HepG2 (cell line): ENCODE data around the gene MRPL54. TPM values are rescaled to one million over a fixed set of nuclear protein-coding genes. Genes with fewer than 3 reads are reported as not detected.
A peak's percentile ranks its signal among the peaks of the same experiment; 100 is the strongest.

Experiments used
- HBP1 ChIP-seq: IDR thresholded peaks from 2 replicates; pipeline ENCODE4 v1.6.1; 2016; ENCODE audit warnings: low read depth, control low read depth
- HDAC1 ChIP-seq: sonication (generic); formaldehyde crosslinking; IDR thresholded peaks from 2 replicates; pipeline ENCODE4 v1.5.1; 2020; ENCODE audit warnings: mild to moderate bottlenecking, missing genetic modification reagents
- MAFK ChIP-seq, 2 experiments: IDR thresholded peaks in 1 of 2; conservative IDR thresholded peaks in 1 of 2; 2 replicates each; pipeline ENCODE4 v1.6.1; 2011; ENCODE audit warnings: improper control_type of control experiment in 2 of 2, low read length in 2 of 2
- NBN ChIP-seq: fragments of 450-650 bp; conservative IDR thresholded peaks from 2 replicates; pipeline ENCODE4 v1.6.1; 2017
- NR2F6 ChIP-seq, 2 experiments: IDR thresholded peaks; 2 replicates each; pipeline ENCODE4 v1.6.1; 2016; ENCODE audit warnings: antibody characterized with exemption in 1 of 2, mild to moderate bottlenecking in 1 of 2
- NRL ChIP-seq: sonication (generic); formaldehyde crosslinking; IDR thresholded peaks from 2 replicates; pipeline ENCODE4 v1.5.0; 2020; ENCODE audit warnings: missing genetic modification reagents, mild to moderate bottlenecking, moderate library complexity, borderline replicate concordance
- SYNCRIP ChIP-seq: fragments of 200-400 bp; formaldehyde crosslinking; IDR thresholded peaks from 2 replicates; pipeline ENCODE4 v1.6.1; 2018; ENCODE audit warnings: mild to moderate bottlenecking, low read depth, low read length; ENCODE audit not compliant: insufficient read depth
- TRIM24 ChIP-seq: sonication (generic); formaldehyde crosslinking; IDR thresholded peaks from 2 replicates; pipeline ENCODE4 v1.8.0; 2022; ENCODE audit warnings: mild to moderate bottlenecking, missing genetic modification reagents
- YY1 ChIP-seq: IDR thresholded peaks from 2 replicates; pipeline ENCODE4 v1.6.1; 2011; ENCODE audit warnings: low read length, low read depth, moderate library complexity, mild to moderate bottlenecking; ENCODE audit not compliant: insufficient read depth, insufficient replicate concordance
- ZFY ChIP-seq: sonication (generic); formaldehyde crosslinking; IDR thresholded peaks from 2 replicates; pipeline ENCODE4 v1.4.0; 2020; ENCODE audit warnings: missing genetic modification reagents
- ZNF142 ChIP-seq: sonication (generic); formaldehyde crosslinking; IDR thresholded peaks from 2 replicates; pipeline ENCODE4 v1.4.0; 2020; ENCODE audit warnings: missing genetic modification reagents
- ZNF17 ChIP-seq: sonication (generic); formaldehyde crosslinking; IDR thresholded peaks from 2 replicates; pipeline ENCODE4 v1.5.0; 2020; ENCODE audit warnings: mild to moderate bottlenecking, missing genetic modification reagents
- ZNF180 ChIP-seq: sonication (generic); formaldehyde crosslinking; IDR thresholded peaks from 2 replicates; pipeline ENCODE4 v1.4.0; 2020; ENCODE audit warnings: low read depth, missing genetic modification reagents, borderline replicate concordance
- ZNF354B ChIP-seq: sonication (generic); formaldehyde crosslinking; IDR thresholded peaks from 2 replicates; pipeline ENCODE4 v1.8.0; 2022; ENCODE audit warnings: mild to moderate bottlenecking, missing genetic modification reagents
- ZNF367 ChIP-seq: sonication (generic); formaldehyde crosslinking; IDR thresholded peaks from 2 replicates; pipeline ENCODE4 v1.4.0; 2020; ENCODE audit warnings: missing genetic modification reagents, borderline replicate concordance
- ZNF44 ChIP-seq: sonication (generic); formaldehyde crosslinking; IDR thresholded peaks from 2 replicates; pipeline ENCODE4 v1.5.1; 2020; ENCODE audit warnings: mild to moderate bottlenecking, missing genetic modification reagents
- ZNF441 ChIP-seq: sonication (generic); formaldehyde crosslinking; IDR thresholded peaks from 2 replicates; pipeline ENCODE4 v1.7.0; 2021; ENCODE audit warnings: missing genetic modification reagents, borderline replicate concordance
- ZNF468 ChIP-seq: sonication (generic); formaldehyde crosslinking; IDR thresholded peaks from 2 replicates; pipeline ENCODE4 v1.8.0; 2022; ENCODE audit warnings: mild to moderate bottlenecking, moderate library complexity, missing genetic modification reagents
- ZNF484 ChIP-seq: sonication (generic); formaldehyde crosslinking; IDR thresholded peaks from 2 replicates; pipeline ENCODE4 v1.5.1; 2020; ENCODE audit warnings: mild to moderate bottlenecking, low read depth, missing genetic modification reagents, borderline replicate concordance
- polyA plus RNA-seq, 8 experiments: library from polyadenylated mRNA; depleted of rRNA in 3 of 8; stranded (reverse) in 7 of 8; unstranded in 1 of 8; fragments of >200 nt; fragmentation: Illumina TruSeq in 4 of 8; extraction: Trizol in 4 of 8; gene quantifications; 2 replicates each; pipeline versions ENCODE4 v1.2.1 to v1.2.3, GENCODE V29; 2011 to 2016; ENCODE audit warnings: low read depth in 4 of 8, missing spikeins in 1 of 8, mixed read lengths in 1 of 8; ENCODE audit not compliant: insufficient read depth in 1 of 8
- total RNA-seq, 5 experiments: library from RNA; depleted of rRNA; stranded (reverse); fragments of >200 nt; fragmentation: Illumina TruSeq; extraction: Trizol; gene quantifications; 2 replicates each; pipeline ENCODE4 v1.2.3, GENCODE V29; 2016; ENCODE audit warnings: low read depth in 1 of 5
- TF ChIP-seq, protein P1 (sequence below): sonication (generic); formaldehyde crosslinking; IDR thresholded peaks from 2 replicates; pipeline ENCODE4 v1.4.0; 2020; ENCODE audit warnings: missing genetic modification reagents, borderline replicate concordance

The MRPL54 gene
- total and polyA plus RNA-seq, 2 of the 13 experiments (the other 11 are each of a cell fraction or from before 2014, with no cell fraction given), result 36.8 to 66.9 TPM

DNA sequence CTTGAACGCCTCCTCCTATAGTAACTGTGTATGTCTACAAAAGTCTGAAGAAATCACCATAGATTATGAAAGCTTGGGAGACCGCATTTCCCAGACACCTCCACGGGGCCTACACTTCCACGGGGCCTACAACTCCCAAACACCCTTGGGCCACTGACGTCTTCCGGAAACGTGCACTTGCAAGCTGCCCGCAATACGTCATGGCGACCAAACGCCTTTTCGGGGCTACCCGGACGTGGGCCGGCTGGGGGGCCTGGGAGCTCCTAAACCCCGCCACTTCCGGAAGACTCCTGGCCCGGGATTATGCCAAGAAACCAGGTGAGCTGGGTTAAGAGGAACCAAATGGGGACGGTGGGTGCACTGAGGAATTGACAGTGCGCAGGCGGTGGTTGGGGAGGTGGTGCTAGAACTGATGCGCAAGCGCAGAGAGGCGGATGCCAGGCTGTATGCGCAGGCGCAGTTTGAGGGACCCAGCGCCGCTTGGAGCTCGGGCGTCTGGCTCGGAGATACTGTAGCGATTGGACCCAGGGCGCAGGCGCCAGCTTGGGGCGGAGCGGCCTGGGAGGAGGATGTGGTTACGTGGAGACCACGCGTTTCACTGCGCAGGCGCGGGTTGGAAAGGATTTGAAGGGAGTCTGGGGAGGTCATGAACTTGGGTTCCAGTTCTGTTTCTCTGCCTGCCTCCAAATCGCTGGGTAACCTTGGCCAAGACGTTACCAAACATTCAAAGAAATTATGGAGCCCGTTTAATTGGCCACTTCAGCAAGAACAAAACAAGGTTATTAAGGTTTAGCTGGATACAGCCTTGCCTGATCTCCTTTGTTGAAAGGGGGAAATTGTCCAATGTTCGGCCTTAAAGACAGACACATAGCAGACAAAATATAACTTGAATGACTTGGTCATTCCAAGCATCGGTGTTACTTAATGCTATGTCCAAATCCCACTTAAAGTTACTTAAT is at the start of gene MRPL54 (continued):
- no peak for TF ChIP-seq NR2F6 (IDR thresholded peaks at IDR 0.05)
- TF ChIP-seq NR2F6 (CRISPR knock-in tag; IDR thresholded peaks at IDR 0.05), result peak; percentile 53; the same call in 1 of the 2 replicates
- peak; percentile 66; the same call in 1 of the 2 replicates for TF ChIP-seq HDAC1
- TF ChIP-seq ZNF441 (CRISPR knock-in tag), result peak; percentile 53; the same call in 1 of the 2 replicates
- TF ChIP-seq ZNF142 (CRISPR knock-in tag), result no peak
- peak; percentile 71 for TF ChIP-seq ZFY (CRISPR knock-in tag)
- TF ChIP-seq TRIM24 (CRISPR knock-in tag), result no peak
- 0 out of 2 replicates have a peak, but pooled peaks have one; percentile 71 for TF ChIP-seq HBP1
- TF ChIP-seq ZNF484 (CRISPR knock-in tag), result no peak
- TF ChIP-seq ZNF354B (CRISPR knock-in tag), result peak; percentile 79; the same call in 1 of the 2 replicates
- no peak; the same call in 1 of the 2 replicates for TF ChIP-seq NRL (CRISPR knock-in tag)
- no peak for TF ChIP-seq ZNF17 (CRISPR knock-in tag)
- TF ChIP-seq MAFK (conservative IDR thresholded peaks at IDR 0.05 in 1 of 2, IDR thresholded peaks at IDR 0.05 in 1 of 2; ENCODE audit: low read length in 2 of 2), result 0 out of 4 replicates have a peak, but pooled peaks of 1 of the 2 experiments have one; percentile 0
- no peak for TF ChIP-seq ZNF468 (CRISPR knock-in tag)
- TF ChIP-seq NBN, result no peak
- TF ChIP-seq SYNCRIP, result no peak
- TF ChIP-seq ZNF44 (CRISPR knock-in tag), result peak; percentile 52; the same call in 1 of the 2 replicates
- TF ChIP-seq, protein P1, sequence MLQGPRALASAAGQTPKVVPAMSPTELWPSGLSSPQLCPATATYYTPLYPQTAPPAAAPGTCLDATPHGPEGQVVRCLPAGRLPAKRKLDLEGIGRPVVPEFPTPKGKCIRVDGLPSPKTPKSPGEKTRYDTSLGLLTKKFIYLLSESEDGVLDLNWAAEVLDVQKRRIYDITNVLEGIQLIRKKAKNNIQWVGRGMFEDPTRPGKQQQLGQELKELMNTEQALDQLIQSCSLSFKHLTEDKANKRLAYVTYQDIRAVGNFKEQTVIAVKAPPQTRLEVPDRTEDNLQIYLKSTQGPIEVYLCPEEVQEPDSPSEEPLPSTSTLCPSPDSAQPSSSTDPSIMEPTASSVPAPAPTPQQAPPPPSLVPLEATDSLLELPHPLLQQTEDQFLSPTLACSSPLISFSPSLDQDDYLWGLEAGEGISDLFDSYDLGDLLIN, result no peak
- no peak for TF ChIP-seq ZNF367 (CRISPR knock-in tag)
- no peak for TF ChIP-seq ZNF180 (CRISPR knock-in tag)
- TF ChIP-seq YY1, result peak; percentile 91
